MV-4-11 (cell line): ENCODE measurements around the gene GLDC.
"Not testable (repeated sequence)": the region's sequence is repeated elsewhere in the genome, so short reads cannot be mapped to it uniquely, and the experiment has no call there.

Experiments used
- DNase-seq: peaks from one replicate; lab custom pipeline; 2025; lab: John Stamatoyannopoulos, UW

Gene GLDC

DNA sequence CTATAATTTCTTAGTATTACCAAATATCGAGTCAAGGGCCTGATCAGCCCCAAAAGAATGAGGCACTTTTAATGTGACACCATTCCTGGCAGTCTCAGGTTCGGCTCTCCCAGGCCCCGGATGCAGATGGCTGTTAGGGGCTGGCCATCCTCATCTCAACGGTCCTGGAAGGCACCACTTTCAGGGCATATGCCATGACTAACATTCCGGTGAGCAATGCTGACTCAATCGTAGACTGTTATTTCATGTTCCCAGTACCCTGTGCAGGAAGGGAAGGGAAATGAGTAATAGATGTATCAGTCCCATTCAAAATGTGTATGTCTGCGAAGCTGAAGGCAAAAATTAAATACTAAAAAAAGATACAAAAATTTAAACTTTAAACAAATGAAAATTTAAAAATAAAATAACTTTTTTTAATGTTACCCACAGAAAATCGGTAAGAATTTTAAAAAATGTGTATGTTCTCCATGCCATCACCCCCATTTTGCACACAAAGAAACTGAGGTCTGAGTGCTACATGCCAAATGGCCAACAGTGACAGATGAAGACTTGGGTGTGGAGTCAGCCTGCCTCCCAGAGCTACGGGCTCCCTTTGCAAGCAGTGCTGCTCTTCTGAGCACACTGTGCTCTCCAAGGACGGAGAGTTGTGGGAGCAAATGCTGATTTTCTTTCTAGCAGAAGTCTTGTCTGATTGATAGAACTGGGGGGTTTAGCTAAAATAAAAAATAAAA lies 79.0 kb downstream of the GLDC start:
- DNase-seq: peak; percentile 91

DNA sequence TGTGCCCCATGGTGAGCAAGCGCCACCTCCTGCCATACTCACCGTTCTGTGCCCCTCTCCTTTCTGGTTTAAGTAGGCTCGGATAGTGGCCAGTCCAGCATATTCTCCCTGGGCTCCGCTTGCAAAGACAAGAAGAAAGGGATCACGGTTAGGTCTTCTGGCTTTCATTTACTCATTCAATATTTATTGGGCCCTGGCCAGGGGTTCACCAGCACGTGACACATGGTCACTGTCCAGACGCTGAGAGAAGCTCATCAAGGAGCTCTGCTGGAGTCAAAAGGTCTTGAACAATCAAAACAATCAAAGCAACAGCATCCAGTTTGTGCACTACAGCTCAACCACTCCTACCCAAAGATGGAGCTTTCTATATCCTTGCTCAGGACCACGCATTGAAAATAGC lies 80.2 kb downstream of the GLDC start:
- no peak for DNase-seq

DNA sequence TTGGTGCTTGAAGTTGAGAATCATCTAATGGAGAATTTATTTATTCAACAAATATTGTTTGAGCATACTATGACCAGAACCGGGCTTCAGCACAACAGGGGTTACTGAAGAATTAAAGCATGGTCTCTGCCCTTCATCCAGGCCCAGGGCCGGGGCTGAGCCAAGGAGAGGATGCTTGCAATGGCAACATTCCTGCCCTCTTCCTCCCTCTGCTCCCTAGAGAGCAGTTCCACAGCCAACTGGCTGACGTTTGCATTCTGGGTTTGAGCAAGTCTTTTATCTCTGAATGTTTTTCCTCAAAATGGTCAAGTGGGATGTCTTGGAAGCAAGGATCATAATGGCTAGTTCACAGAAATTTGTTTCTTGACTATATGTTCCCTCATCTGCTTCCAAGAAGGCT lies 80.7 kb downstream of the GLDC start:
- no peak for DNase-seq

DNA sequence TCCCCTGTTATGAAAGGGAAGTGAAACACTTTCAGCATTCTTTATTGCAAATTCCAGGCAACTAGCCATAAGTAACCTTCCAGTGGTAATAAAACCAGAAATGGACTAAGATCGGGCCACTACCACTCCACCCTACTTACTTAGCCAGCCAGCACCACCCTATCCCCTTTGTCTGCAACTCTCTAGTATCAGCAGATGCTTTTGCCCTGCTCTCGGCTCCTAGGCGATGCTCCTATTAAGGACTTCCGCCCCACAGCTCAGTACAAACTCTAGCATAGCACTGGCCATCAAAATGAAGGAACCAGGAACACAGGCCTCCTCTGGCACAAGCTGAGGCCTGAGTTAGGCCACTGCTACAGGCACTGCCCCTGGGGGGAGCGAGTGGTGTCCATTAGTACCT lies 81.2 kb downstream of the GLDC start:
- peak; percentile 68 for DNase-seq

GRCh38 chr9:6562871-6563430 lies 82.6 kb downstream of the GLDC start:
- no peak for DNase-seq

GRCh38 chr9:6562201-6562600 lies 83.3 kb downstream of the GLDC start:
- DNase-seq: no peak

- no peak for DNase-seq
Observed at GRCh38 chr9:6557883-6558616, 87.5 kb downstream of the GLDC start.

GRCh38 chr9:6553866-6554265 lies 91.7 kb downstream of the GLDC start:
- DNase-seq: no peak

DNA sequence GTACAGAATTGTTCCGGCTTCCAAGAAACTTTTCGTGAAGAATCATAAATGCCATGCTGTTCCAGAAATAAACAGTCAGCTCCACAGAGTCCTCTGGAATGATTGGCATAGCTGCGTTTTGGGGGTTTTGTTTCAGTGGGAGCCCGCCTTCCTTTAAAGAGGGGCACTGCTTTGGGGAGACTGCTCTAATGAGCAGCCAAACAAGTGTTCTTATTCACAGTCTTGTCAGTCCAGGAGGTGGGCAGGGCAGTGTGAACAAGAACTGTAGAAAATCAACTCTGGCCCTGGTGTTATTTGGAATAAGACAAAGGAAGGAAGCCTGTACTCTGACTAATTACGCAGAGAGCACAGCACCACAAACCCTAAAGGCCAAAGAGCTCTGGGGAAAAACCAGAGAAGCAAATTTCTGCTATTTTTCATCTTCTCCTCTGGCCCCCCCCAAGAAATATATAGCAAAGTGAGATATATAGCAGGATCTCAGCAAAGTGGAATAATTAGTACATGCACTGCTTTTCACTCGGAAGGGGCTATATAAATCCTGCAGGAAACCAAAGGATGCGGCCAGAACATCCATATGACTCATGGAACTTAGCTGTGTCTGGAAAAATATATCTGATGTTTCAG lies 92.9 kb downstream of the GLDC start:
- DNase-seq: no peak

GRCh38 chr9:6552033-6552432 lies 93.5 kb downstream of the GLDC start:
- no peak for DNase-seq

- DNase-seq: no peak
Observed at GRCh38 chr9:6551136-6551535, 94.4 kb downstream of the GLDC start.

GRCh38 chr9:6549106-6549800 lies 96.3 kb downstream of the GLDC start:
- DNase-seq: no peak

DNA sequence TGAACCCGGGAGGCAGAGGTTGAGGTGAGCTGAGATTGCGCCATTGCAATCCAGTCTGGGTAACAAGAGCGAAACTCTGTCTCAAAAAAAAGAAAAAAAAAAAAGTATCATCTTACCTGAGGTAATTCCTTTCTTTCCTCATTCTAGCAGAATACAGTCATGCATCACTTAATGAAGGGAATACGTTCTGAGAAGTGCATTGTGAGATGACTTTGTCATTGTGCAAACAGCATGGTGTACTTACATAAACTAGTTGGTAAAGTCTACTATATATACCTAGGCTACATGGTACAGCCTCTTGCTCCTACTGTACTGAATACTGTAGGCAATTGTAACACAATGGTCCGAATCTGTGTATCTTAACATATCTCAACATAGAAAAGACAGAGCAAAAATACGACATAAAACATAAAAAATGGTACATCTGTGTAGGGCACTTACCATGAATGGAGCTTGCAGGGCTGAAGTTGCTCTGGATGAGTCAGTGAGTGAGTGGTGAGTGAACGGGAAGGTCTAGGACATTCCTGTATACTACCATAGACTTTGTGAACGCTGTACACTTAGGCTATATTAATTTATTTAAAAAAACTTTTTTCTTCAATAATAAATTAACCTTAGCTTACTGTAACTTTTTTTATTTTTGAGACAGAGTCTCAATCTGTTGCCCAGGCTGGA lies 100.4 kb downstream of the GLDC start:
- no peak for DNase-seq

- no peak for DNase-seq
Observed at GRCh38 chr9:6543204-6543603, 102.3 kb downstream of the GLDC start.

- DNase-seq: not testable (repeated sequence)
Observed at GRCh38 chr9:6542617-6543016, 102.9 kb downstream of the GLDC start.

- no peak for DNase-seq
Observed at GRCh38 chr9:6538666-6539071, 106.9 kb downstream of the GLDC start.

- DNase-seq: no peak
Observed at GRCh38 chr9:6535594-6535993, 109.9 kb downstream of the GLDC start.

- no peak for DNase-seq
Observed at GRCh38 chr9:6525326-6526045, 120.0 kb downstream of the GLDC start.

DNA sequence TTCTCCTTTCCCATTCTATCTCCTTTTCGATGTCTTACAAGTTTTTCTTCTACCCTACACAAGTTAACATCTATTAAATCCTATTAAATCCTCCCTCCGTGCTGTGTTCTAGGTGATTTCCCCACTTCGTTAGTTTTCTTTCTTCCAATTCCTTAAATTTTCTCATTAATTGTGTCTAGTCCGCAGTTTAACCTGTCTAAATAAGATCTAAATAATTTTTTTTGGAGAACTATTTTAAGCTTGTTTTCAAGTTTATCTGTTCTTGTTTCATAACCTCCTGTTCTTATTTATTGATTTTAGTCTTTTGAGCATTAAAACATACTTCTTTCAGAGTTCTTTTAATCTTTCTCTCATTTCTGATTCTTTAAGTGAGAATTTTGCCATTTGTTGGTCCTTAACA lies 123.3 kb downstream of the GLDC start:
- DNase-seq: no peak

DNA sequence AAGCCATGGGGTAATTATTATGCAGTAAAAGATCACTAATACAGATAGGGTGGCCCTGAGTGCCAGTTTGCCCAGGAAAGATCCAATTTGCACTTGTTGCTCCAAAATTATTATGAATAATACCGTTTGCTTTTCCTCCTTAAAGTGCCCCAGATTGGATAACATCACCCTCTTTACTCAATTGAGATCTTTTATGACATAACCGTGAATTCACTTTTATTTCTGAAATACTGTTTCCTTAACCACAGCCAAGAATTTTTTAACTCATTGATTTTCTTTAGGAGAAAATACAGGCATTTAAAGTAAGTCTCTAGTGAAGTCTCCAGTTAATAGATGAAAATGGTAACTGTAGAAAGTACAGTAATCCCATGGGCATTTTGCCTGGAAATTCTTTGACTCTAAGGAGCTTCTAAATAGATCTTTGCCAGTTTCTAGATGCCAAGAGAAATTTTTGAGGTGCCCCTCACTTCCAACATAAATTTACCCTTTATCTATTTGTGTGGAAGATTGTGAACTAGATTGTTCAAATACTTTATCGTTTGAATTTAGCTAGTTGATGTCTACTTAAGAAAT lies 133.4 kb downstream of the GLDC start:
- DNase-seq: no peak

DNA sequence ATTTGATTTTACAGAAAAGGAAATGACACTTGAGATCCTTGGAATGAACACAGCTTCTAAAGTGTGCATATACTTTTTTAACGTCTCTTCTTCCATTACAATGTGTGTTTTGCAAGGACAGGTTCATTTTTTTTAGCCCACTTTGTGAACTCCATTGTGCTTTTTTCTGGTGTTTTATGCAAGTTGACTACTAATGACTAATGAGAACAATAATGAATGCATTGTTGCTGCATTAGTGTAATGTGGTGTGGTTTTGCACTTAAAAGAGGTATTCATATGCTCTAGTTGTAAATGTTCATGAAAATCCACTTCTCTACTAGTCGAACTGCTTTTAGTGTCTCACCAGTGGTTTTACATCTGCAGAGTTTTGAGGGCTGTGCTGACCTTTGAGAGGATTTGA lies 139.0 kb downstream of the GLDC start:
- DNase-seq: no peak
